Hematopoietic multipotent progenitor cell treated with erythropoietin and hydrocortisone succinate and interleukin-3 and kit ligand, for 6 days (in vitro differentiated cells): ENCODE data around the gene GJB1.
"Not testable (repeated sequence)": the region's sequence is repeated elsewhere in the genome, so short reads cannot be mapped to it uniquely, and the experiment has no call there.

Experiments
- DNase-seq: peaks from one replicate; pipeline ENCODE4 v3.0.0-alpha.2; 2015

Gene GJB1

DNA sequence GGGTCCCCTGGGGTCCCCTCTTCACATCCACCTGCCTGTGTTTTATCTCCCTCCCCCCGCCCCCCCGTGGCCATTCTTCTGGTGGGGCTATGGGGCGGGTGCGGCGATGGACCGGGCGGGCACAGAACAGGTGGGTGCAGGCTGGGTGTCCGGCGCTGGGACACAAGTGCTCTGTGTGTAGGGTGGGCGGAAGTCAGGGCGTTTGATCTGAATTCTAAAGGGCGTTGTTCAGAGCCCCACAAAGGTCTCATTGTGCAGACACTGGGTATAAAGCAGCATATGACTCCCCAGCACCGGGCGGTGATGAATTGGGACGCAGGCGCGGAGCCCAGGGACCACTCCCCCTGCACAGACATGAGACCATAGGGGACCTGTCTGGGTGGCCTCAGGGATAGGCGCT lies at the start of gene GJB1:
TSS of gene GJB1 (plus strand) at position 296 of the 400 bp plus-strand sequence. CDS start 484 bp downstream, outside the sequence.
- DNase-seq, result no peak

DNA sequence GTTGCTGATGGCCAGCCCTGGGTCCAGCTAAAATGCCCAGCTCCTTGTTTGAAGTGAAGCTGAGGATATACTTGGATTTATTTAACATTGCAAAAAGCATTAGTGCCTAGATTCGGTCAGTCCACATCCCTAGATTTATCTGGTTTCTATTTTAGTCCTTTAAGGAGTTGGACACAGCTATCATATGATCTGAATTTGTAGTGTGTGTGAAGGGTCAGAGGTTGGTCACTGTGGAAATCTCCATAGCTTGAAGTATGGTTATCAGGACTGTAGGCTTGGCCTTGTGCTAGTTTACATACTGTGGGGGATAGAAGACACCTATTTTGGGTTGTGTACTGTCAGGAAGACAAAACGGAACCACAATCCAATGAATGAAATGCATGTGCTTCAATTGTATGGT lies 49.6 kb upstream of the GJB1 start:
- no peak for DNase-seq

DNA sequence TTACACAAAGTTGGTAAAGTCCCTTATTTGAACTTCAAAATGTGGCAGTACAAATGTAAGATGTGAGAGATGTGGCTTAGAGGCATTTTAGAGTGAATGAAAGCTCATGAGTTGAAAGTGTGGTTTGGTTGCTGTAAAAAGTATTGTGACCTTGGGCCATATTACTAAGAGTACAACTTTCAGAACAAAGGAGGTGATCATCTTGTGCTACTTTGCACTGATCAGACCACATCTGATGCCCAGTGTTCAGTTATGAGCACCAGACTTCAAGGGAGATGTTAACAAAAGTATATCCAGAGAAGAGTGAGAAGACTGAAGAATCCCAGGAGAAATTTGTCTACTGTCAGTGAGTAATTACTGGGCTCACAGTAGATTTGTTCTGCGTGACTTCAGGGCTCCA lies 48.2 kb upstream of the GJB1 start:
- DNase-seq, result no peak

DNA sequence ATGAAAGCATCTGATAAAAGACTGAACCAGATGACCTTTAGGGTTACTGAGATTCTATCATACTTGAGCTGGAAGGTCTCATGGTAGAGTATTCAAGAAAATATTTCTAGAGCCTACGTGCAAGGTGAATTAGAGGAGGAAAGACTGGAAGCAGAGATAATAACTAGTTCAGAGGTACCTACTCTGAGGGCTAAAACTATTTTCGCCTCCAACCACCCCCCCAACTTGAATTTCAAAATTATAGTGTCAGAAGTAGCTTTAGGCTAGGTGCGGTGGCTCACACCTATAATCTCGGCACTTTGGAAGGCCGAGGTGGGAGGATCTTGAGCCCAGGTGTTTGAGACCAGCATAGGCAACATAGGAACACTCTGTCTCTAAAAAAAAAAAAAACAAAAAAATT lies 47.5 kb upstream of the GJB1 start:
- DNase-seq, result no peak

DNA sequence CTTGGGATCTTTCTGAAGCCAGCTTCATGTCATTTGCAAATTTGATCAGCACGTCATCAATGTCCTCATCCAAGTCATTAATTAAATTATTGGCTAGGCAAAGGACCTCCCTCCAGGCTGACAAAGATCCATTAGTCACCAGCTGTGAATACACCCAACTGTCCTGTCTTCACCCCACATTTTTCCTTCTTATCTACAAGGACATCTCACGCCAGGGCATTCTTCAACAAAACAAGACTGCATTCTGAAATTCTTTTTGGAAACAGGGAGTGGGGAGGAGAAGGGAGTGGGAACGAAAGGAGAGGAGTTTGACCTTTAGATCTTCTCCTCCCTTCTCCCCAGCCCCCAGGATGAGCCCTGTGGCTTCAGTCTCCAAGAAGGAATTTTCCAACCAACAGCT lies 45.7 kb upstream of the GJB1 start:
- DNase-seq, result no peak

DNA sequence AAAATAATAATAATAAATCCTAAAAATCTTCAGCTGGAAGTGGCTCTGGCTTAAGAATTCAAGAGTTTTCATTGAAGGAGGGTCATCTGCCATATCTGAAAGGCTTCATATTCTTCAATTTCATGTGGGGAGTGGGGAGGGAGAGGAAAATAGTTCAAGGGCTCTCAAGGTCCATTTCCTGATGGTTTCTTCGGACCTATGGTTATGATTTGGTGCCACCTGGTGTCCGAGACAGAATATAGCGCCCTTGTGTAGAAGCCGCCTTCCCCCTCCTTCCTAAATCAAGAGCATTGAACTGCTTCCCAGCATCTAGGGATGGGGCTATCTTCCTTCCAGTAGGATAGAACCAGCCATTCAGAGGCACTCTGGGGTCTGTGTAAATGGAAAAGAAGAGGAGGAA lies 44.1 kb upstream of the GJB1 start:
- peak; percentile 81 for DNase-seq

DNA sequence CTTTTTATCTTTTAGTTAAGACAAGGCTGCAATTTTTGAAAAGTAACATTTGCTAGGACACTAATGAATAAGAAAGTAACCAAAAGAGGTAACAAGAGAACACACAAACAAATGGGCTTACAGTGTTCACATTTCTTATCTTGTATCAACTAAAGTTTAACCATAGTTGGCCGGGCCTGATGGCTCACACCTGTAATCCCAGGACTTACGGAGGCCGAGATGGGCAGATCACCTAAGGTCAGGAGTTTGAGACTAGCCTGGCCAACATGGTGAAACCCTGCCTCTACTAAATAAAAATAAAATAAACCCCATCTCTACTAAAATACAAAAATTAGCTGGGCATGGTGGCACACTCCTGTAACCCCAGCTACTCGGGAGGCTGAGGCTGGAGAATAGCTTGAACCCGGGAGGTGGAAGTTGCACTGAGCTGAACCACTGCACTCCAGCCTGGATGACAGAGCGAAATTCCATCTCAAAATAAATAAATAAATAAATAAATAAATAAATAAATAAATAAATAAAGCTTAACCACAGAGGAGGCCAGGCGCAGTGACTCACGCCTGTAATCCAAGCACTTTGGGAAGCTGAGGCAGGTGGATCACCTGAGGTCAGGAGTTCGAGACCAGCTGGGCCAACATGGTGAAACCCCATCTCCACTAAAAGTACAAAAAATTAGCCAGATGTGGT lies 42.3 kb upstream of the GJB1 start:
- not testable (repeated sequence) for DNase-seq

DNA sequence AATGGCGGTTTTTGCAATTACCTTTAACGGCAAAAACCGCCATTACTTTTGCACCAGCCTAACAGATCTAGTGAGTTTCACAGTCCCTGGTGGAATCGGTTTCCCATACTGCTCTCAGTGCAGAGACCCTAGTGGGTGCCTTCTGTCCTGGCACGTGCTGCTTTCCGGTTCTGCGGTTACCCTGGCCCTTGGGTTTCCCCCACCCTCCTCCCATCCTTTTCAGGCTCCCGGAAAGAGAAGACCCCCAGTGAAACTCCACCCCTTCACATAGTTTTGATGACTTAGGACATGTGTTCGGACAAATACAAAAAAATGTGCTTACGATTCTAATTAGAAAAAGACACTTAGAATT lies 41.5 kb upstream of the GJB1 start:
- DNase-seq, result peak; percentile 58

DNA sequence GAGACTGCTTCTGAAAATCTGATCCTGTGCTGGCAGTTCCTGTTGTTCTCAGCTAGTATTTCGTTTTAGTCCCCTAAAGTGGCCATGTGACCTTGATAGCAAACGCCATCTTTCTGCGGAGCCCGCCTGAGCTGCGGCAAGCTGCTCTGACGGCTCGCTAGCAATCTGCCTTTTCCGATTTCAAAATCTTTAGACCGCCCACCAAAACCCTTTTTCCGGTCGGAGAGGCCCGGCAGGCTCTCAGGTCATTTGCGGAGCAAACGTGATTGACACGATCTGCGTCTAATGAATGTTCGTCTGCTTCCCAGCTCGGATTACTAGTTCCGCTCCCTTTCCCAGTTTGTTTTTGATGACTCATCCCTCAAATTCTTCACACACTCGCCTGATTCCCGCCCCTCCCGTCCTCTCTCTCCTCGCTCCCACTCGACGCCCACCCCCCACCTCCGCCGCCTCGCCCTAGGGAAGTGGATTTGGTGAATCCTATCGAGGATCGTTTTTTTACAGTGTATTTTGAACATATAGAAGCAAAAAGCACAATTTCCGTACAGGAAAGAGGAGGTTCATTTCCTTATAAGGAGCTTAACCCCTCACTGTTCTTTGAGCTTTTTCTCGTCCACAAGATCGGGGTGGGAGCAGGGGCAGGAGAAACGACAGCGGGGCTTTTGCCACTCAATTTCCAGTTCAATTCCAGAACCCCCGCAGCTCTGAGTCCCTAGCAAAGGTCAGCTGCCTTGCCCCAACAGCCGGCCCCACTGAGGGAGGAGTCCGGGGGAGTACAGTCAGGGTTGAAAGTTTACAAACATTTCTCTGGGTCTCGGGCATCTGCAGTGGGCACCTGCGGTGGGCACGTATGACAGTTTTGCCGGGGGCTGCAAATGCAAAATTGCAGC lies 40.9 kb upstream of the GJB1 start:
- DNase-seq, result peak; percentile 96

DNA sequence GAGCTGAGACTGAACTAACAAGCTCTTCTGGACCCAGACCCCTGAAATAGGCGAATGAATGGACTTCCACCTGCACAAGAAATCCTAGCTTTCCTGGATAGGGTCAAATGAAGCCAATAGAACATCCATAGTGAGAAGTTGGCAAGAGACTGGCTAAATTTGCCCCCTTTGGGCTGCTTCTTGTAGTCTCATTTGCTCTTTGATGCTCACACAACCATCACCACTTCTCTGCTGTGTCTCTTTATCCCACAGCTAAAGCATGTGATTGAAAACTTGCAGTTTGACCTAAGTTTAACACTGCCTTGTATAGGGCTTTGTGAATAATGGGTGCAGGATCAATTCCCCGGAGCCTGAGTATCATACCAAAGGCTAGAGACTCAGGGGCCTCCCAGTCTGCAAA lies 40.2 kb upstream of the GJB1 start:
- DNase-seq, result no peak

DNA sequence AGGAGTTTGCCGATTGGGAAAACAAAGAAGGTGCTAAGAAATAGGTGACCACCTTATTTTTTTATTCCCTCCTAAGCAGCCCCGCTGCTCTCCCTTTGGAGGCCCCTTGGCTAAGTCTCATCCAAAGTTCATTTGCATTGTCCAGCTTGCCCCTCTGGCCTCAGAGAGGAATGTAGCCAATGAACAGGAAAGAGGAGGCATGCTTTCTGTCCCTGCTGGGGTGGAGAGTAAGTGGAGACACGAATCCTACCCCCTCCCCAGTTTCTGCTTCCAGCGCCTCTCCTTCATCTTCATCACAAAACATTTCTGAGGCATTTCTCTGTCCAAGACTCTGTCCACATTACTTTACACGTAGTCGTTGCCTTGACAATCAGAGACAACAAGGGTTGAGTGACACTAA lies 39.7 kb upstream of the GJB1 start:
- no peak for DNase-seq

DNA sequence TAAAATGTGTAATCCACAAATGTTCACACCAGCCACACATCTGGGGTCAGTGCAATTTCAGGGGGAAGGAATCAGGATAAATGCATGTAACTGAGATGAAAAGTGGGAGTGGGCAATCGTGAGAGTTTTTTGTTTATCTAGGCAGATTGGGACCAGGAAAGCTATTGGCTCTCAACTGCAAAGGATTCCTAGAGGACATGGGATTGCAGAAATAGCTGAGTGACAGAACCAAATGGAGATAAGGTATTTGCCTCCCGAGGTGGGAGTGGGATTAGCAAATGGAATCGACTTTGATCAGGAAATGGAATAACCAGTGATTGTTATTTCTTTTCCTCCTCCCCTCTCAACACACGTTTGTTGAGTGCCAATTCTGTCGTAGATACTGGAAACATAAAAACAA lies 38.9 kb upstream of the GJB1 start:
- no peak for DNase-seq

DNA sequence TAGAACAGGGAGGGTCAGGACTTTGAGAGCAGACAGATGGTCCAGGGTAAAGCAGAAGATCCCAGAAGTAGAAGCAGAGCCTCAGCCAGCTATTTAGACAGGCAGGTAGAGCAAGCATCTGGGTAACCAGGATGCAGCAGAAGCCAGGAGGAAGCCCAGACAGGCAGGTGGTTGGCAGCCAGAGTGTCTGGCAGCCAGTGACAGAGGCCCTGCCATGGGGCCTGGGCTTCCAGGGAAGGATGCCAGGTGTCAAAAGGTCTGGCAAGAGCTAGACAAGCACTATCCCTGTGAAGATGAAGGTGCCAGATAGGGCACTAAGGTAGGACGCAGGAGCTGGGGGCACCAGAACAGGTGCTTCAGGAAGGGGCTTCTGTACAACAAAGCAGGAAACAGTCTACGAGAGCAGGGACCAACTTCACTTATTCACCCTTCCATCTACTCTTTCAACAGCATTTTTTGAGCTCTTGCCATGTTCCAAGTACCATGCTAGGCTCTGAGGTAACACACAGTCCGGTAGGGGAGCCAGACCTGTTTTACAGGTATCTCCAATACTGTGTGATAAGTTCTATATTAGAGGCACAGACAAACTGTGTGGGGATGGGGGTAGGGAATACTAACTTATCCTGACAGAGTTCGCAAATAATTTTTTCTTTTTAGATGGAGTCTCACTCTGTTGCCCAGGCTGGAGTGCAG lies 38.1 kb upstream of the GJB1 start:
- no peak for DNase-seq

DNA sequence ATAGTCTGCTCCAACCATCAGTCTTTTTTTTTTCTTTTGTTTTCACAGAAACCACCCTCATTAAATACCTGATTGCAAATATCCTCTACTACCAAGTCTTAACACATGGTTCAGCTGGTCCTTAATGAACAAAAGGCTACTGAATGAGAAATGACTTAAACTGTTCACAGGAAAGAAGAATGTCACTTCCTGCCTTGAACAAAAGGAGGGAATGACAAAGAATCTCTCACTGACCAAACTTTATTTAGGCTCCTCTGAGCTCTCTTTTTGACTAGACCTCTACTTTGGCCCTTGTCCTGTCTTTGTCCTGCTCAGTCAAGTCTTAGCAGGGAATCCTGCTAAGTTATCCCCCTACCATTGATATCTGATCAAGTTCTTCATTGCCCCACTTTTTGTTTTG lies 31.8 kb upstream of the GJB1 start:
- DNase-seq, result no peak

DNA sequence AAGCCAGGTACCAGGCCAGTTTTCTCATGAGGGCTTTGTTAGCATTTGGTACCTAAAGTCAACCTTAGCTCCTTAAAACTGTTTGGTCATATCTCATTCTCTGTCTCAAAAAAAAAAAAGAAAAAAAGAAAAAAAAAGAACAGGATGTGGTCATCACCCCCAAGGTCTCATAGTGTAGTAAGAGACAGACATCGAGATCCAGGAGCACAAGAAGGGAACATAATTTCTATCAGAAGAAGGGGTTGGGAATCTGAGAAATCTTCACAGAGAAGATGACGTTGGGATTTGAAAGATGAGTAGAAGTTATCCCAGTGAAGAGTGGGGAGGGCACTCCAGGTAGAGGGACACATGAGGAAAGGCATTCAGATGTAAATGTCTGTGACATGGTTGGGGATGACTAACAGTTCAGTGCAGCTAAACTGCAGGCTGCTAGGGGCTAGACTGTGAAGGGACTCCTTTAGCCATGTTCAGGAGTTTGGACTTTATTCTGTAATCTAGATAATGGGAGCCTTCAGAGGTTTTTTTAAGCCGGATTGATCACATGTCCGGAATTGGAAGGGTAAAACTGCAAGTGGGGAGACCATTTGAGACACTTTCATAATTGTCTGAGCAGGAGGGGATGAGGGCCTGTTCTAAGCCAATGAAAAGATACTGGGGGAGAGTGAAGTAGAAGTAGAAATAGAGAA lies 26.9 kb upstream of the GJB1 start:
- DNase-seq, result no peak

DNA sequence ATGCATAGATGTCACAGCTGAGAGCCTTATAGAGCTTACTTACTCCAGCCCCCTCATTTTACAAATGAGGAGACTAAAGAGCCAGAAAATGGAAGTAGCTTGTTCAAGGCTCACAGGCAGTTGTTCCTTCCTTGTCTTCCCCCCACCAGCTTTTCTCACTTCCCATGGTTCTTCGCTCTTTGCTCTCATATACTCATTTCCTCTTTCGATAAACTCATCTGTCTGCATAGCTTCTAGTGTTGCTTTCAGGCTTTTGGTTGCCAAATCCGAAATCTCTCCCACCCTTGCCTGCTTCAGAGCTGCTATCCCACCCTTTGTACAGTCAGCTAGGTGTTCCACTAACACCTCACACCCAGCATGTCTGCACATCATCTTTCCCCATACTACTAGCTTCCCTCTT lies 25.0 kb upstream of the GJB1 start:
- DNase-seq, result peak; percentile 48

DNA sequence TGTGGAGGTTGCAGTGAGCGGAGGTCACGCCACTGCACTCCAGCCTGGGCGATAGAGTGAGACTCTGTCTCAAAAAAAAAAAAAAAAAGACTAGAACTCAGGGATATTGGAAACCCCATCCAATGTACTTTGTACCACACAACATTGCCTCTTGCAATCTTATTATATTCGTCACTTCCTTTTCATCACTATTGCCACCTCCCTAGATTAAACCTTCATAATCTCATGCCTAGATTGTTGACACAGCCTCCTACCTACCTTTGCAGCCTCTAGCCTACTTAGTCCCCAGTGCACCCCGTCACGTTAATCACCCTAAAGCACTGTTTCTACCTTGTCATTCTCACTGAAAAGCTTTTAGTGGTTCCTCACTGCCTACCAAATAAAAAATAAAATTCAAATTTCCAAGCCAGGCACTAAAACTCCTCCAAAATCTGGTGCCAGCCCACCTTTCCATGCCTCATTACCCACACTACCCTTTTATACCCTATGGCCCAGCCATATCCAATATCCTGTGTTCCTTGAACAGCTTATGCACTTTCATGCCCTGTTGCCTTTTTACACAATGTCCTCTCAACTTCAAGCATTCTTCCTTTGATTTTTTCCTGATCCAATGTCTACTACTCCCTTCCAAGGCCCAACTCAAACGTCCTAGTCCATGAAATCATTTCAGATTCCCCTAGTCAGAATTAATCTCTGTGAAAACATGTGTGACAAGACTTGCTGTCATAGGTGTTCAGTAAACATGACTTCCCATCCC lies 23.6 kb upstream of the GJB1 start:
- no peak for DNase-seq

DNA sequence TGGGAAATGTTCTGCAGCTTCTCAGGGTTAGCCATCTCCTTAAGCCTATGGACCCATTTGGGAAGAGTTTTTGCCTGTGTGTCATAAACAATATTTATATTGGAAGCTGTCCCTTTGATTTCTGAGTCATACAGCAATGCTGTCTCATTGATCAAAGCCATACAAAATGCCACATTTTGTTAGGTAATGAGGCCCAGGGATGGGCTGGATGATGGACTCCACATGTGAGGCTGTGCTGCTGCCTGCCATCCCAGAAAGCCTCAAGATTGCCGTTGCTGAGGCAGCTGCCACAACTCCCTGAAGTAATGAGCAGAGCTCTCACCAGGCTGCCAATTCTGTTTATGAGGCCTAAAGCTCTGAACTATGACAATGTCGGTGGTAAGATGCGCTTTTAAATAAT lies 12.2 kb upstream of the GJB1 start:
- DNase-seq, result no peak

DNA sequence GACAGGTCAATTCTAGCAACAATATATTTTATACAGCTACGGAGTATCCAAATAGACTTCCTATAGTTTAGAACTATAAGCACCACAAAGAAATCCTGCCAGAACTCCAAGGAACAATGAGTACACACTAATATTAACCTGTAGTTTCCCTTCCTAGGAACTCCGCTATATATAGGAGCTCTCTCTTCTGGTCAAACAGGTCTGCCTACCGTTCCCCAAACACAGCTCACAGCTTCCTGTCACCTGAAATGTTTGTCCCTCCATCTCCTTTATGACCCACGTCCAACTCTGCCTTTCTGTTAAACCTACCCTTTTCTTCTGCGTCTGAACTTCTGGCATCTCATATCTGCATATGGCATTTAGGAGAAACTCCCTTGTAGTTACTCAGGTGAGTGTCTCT lies 10.5 kb upstream of the GJB1 start:
- DNase-seq, result no peak

DNA sequence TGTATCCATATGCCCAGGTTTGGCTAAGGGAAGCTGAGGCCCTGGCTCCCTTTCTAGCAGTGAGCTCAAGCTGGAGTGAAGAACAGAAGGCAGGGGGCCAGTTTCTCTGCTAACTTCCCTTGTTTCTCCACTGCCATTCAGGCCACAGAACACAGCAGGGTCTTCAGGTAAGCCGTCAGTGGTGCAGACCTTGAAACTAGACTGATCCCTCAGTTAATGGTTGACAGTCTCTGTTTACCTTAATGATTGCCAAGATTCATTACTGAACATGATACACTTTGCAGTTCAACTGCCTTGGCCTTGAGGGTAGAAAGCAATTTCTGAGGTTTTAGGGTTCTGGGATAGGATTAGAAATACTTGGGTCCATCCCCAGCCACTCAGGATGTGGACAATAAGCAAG lies 8.9 kb upstream of the GJB1 start:
- DNase-seq, result no peak

DNA sequence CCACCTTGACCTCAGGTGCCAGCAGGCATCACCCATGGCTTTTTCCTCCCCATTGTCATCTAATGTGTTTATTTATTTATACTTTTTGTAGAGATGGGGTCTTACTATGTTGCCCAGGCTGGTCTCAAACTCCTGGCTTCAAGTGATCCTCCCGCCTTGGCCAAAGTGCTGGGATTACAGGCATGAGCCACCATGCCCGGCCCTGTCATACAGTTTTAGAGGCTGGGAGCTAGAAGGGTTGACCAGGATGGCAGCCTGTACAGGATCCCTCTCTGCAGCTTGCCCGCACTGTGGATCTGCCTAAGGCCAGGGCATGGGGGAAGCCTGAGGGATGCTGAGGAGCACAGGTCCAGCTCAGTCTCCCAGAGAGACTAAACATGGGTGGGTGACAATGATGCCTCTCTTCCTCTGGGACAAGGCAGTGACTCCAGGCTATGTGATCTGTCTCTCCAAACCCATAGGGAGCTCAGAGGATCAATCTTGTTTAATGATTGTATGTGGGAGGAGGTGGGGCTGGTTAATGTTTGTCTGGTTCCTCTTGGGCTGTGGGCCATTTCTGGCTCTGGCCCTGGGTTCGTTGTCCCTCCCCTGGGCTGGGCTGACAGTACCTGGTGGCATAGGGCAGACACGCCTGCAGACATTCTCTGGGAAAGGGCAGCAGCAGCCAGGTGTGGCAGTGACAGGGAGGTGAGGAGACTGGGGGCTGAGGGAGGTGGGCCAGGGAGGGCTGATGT lies 8.3 kb upstream of the GJB1 start:
- DNase-seq, result no peak
